Ishikawa (cell line): ENCODE results near the gene RHBDF2.
A peak's percentile ranks its signal among the peaks of the same experiment; 100 is the strongest.

Experiments
- CEBPB ChIP-seq: IDR thresholded peaks from 2 replicates; pipeline ENCODE4 v1.6.1; 2012
- CREB1 ChIP-seq: IDR thresholded peaks from 2 replicates; pipeline ENCODE4 v1.6.1; 2012; ENCODE audit warnings: low read depth
- EGR1 ChIP-seq: IDR thresholded peaks from 2 replicates; pipeline ENCODE4 v1.6.1; 2012
- EP300 ChIP-seq: IDR thresholded peaks from 2 replicates; pipeline ENCODE4 v1.6.1; 2012; ENCODE audit warnings: borderline replicate concordance
- FOXM1 ChIP-seq: IDR thresholded peaks from 2 replicates; pipeline ENCODE4 v1.6.1; 2012; ENCODE audit warnings: low read depth, borderline replicate concordance
- NFIC ChIP-seq: IDR thresholded peaks from 2 replicates; pipeline ENCODE4 v1.6.1; 2012
- RAD21 ChIP-seq: IDR thresholded peaks from 2 replicates; pipeline ENCODE4 v1.6.1; 2012; ENCODE audit warnings: low read depth
- TAF1 ChIP-seq: IDR thresholded peaks from 2 replicates; pipeline ENCODE4 v1.6.1; 2012; ENCODE audit warnings: low read depth, mild to moderate bottlenecking
- TCF12 ChIP-seq: IDR thresholded peaks from 2 replicates; pipeline ENCODE4 v1.6.1; 2012; ENCODE audit warnings: low read depth
- TEAD4 ChIP-seq: IDR thresholded peaks from 2 replicates; pipeline ENCODE4 v1.6.1; 2012
- YY1 ChIP-seq: IDR thresholded peaks from 2 replicates; pipeline ENCODE4 v1.6.1; 2012; ENCODE audit warnings: low read depth
- ZBTB7A ChIP-seq: IDR thresholded peaks from 2 replicates; pipeline ENCODE4 v1.6.1; 2012; ENCODE audit warnings: low read depth
- TF ChIP-seq, protein P1 (sequence below): IDR thresholded peaks from 2 replicates; pipeline ENCODE4 v1.6.1; 2012
- TF ChIP-seq, protein P2 (sequence below): IDR thresholded peaks from 2 replicates; pipeline ENCODE4 v1.6.1; 2012; ENCODE audit warnings: low read depth, mild to moderate bottlenecking
- TF ChIP-seq, protein P3 (sequence below): IDR thresholded peaks from 2 replicates; pipeline ENCODE4 v1.6.1; 2012

The RHBDF2 gene

DNA sequence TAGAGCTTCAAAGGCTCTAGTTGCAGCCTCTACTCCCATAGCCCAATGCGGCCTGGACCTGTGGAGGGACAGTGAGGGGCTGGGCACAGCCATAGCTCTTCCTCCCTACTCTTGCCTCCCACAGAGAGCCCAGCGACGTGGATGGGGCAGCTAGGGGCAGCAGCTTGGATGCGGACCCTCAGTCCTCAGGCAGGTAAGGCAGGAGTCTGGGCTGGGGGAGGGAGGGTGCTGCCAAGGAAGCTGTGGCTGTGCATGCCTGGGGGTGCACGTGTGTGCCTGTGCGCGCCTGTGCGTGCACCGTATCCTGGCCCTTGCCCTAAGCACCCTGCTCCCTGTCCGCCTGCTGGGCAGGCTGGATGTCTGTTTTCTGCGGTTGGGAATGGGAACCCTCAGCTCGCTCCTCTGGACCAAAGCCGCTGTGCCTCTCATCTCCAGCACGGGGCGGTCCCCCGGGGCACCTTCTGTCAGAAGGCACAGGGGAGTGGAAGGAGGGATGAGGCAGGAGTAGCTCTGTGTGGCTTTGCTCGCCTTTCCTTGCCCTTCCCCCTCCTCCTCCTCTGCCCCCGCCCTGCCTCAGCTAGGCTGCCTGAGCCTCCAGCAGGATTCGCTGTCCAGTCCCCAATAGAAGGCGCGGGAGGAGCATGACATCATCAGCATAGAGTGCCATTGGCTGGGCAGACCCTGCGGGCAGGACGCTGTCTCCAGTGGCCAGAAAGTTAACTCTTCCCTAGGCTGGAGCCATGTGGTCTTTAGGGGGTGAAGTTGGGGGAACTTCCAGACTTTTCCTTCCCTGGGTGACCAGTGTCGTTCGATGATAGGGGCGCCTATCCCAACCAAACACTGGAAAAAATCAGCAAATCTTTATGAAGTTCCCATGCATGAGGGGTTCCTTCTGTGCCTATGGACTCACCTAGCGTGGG, 39.4 kb upstream of the RHBDF2 start:
- no peak for TF ChIP-seq CEBPB
- TF ChIP-seq TEAD4: no peak
- no peak for TF ChIP-seq EGR1
- TF ChIP-seq NFIC: no peak
- TF ChIP-seq YY1: 0 out of 2 replicates have a peak, but pooled peaks have one; percentile 13
- TF ChIP-seq TAF1: 0 out of 2 replicates have a peak, but pooled peaks have one; percentile 46
- TF ChIP-seq, protein P1, sequence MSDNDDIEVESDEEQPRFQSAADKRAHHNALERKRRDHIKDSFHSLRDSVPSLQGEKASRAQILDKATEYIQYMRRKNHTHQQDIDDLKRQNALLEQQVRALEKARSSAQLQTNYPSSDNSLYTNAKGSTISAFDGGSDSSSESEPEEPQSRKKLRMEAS: peak; percentile 87
- no peak for TF ChIP-seq FOXM1
- peak; percentile 61; the same call in 1 of the 2 replicates for TF ChIP-seq TCF12
- TF ChIP-seq CREB1: no peak
- TF ChIP-seq ZBTB7A: peak; percentile 52; the same call in 1 of the 2 replicates
- peak; percentile 2; the same call in 1 of the 2 replicates for TF ChIP-seq EP300
- TF ChIP-seq, protein P2, sequence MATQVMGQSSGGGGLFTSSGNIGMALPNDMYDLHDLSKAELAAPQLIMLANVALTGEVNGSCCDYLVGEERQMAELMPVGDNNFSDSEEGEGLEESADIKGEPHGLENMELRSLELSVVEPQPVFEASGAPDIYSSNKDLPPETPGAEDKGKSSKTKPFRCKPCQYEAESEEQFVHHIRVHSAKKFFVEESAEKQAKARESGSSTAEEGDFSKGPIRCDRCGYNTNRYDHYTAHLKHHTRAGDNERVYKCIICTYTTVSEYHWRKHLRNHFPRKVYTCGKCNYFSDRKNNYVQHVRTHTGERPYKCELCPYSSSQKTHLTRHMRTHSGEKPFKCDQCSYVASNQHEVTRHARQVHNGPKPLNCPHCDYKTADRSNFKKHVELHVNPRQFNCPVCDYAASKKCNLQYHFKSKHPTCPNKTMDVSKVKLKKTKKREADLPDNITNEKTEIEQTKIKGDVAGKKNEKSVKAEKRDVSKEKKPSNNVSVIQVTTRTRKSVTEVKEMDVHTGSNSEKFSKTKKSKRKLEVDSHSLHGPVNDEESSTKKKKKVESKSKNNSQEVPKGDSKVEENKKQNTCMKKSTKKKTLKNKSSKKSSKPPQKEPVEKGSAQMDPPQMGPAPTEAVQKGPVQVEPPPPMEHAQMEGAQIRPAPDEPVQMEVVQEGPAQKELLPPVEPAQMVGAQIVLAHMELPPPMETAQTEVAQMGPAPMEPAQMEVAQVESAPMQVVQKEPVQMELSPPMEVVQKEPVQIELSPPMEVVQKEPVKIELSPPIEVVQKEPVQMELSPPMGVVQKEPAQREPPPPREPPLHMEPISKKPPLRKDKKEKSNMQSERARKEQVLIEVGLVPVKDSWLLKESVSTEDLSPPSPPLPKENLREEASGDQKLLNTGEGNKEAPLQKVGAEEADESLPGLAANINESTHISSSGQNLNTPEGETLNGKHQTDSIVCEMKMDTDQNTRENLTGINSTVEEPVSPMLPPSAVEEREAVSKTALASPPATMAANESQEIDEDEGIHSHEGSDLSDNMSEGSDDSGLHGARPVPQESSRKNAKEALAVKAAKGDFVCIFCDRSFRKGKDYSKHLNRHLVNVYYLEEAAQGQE: no peak
- TF ChIP-seq RAD21: no peak
- TF ChIP-seq, protein P3, sequence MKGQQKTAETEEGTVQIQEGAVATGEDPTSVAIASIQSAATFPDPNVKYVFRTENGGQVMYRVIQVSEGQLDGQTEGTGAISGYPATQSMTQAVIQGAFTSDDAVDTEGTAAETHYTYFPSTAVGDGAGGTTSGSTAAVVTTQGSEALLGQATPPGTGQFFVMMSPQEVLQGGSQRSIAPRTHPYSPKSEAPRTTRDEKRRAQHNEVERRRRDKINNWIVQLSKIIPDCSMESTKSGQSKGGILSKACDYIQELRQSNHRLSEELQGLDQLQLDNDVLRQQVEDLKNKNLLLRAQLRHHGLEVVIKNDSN: no peak

DNA sequence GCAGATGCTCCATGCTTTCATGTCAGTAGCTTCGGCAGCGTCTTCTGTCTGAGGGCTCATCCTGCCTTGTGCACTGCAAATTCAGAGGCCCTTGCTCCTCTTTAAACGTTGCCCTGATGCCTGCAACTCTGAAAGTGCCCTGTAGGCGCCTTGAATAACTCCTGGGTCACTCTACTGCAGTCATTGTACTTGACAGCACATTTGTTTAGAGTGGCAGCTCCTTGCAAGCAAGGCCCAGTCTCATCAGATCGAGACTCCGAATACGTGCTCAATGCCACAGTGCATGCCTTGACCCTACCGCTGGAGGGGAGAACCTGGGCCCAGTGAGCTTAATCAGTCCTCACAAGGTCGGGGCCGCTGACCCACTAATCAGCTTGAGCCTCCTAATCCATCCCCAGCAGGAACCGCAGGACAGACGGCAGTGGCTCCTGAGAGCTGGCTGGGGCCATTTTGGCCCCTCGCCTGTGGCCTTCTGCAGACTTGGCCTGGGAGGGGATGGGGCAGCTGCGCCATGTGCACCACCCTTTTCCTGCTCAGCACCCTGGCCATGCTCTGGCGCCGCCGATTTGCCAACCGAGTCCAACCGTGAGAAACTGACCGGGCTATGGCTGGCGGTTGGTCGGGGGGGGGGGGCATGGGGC, 38.5 kb upstream of the RHBDF2 start, which contains the start of gene PRCD:
Gene PRCD, plus strand, starts transcription at position 414 of the 641 bp plus-strand sequence. Its CDS starts 98 bp downstream, at position 512.
- TF ChIP-seq TCF12 (no peak), TEAD4 (no peak), YY1 (no peak), EGR1 (no peak), ZBTB7A (no peak), RAD21 (no peak), CREB1 (no peak), NFIC (no peak), EP300 (no peak)
- TF ChIP-seq, protein P3: no peak
- TF ChIP-seq, protein P1: no peak
- TF ChIP-seq, protein P2: no peak

DNA sequence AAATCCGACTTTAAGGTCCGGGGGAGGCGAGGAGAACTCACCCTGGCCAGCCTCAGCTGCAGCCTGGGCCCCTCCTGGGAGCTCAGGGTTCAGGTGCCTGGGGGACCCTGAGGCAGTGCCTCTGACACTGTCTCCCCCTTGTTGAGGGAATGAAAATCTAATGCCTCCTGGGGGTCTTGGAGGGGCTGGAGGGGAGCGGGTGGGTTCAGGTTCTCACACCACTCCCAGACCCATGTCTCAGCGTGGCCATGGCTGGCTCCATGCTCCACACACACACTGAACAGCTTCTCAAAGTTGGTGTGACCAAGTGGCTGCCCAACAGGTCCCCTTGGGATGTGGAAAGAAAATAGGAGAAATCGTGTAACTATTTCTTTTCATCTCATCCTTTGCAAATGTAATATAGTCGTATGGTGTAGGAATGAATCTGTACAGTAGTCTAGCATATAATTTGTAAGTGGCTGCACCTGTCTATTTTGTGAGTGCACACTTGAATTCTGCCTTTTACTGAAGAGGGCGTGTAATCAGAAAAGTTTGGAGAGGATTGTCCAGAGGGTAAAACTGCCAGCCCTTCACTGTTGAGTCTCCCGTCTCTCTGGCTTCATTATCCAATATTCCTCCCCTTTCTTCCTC, 37.8 kb upstream of the RHBDF2 start:
- TF ChIP-seq YY1: no peak
- TF ChIP-seq NFIC: no peak

DNA sequence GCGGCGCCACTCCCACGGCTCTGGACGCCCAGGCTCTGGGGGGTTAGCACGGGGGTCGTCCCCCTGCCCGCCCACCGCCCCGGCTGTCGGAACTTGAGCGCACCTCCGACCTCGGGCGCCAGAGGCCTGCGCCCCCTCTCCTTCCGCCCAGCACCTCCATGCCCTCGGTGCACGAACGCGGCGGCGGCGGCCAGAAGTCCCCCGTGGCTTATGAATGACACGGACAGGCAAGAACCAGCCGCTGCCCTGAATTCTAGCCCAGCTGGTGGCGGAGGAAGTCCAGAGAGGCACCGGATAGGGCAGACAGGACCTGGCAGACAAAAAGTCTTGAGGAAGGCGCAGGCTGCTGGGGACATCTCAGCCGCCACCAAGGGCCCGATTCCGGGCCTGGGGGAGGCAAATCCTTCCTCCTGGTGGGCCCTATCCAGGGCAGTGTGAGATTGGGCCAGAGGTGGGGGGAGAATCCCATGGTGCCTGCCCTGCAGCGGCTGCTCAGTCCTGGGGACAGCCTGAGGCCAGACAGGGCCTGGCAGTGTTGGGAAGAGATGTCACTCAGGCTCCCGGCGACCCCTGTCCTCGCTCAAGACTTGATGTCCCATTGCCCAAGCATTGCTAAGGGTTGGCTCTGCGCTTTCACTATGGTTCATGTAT, 37.2 kb upstream of the RHBDF2 start:
- no peak for TF ChIP-seq YY1
- TF ChIP-seq NFIC: no peak
- no peak for TF ChIP-seq EP300
- TF ChIP-seq FOXM1: no peak
- TF ChIP-seq, protein P3: no peak
- no peak for TF ChIP-seq TEAD4
- TF ChIP-seq TAF1: no peak
- TF ChIP-seq RAD21: no peak
- TF ChIP-seq CREB1: no peak
